Activated CD4-positive, CD25-positive, alpha-beta regulatory T cell treated with anti-CD3 and anti-CD28 coated beads, Interleukin-2, amount 50 U/mL, for 72 hours (primary cell): ENCODE data around the gene OR6X1.
"Not testable (repeated sequence)": the region's sequence is repeated elsewhere in the genome, so short reads cannot be mapped to it uniquely, and the experiment has no call there.

Experiments
- DNase-seq: peaks from one replicate; pipeline ENCODE4 v3.0.0; 2021

OR6X1 gene

DNA sequence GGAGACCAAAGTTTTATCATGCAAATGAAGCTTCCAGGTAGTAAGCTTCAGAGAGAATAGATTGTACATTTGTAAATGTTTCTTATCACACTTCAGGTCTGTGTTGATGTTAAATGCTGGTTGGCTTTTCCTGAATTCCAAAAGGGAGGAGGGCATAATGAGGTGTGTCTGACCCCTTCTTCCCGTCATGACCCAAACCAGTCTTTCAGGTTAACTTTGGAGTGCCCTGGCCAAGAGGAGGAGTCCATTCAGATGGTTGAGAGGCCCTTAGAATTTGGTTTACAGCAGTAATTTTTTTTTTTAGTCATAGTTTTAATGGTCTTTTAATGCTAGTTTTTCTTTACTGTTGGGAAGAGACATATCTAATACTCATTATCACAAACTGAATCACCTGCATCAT, 2.5 kb downstream of the OR6X1 start:
- DNase-seq: no peak

DNA sequence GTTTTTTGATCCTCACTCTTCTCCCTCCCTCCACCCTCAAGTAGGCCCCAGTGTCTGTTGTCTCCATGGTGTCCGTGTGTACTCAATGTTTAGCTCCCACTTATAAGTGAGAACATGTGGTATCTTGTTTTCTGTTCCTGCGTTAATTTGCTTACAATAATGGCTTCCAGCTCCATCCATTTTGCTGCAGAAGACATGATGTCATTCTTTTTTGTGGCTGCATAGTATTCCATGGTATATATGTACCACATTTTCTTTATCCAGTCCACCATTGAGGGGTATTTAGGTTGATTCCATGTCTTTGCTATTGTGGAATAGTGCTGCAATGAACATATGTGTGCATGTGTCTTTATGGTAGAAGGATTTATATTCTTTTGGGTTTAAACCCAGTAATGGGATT, 6.0 kb downstream of the OR6X1 start:
- not testable (repeated sequence) for DNase-seq

GRCh38 chr11:123745764-123746451, 8.4 kb downstream of the OR6X1 start:
- DNase-seq: no peak

DNA sequence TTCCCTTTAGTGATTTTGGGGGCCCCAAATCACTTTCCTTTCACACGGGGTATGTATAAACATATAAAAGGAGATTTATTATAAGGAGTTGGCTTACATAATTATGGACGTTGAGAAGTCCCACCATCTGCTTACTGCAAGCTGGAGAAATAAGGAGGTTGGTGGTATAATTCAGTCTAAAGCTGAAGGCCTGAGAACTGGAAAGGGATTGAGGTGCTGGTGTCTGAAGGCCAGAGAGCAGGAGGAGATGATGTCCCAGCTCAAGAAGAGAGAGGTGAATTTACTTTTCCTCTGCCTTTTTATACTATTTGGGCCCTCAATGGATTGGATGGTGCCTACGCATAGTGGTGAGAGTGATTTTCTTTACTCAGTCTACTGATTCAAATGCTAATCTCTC, 11.6 kb downstream of the OR6X1 start:
- DNase-seq: no peak

DNA sequence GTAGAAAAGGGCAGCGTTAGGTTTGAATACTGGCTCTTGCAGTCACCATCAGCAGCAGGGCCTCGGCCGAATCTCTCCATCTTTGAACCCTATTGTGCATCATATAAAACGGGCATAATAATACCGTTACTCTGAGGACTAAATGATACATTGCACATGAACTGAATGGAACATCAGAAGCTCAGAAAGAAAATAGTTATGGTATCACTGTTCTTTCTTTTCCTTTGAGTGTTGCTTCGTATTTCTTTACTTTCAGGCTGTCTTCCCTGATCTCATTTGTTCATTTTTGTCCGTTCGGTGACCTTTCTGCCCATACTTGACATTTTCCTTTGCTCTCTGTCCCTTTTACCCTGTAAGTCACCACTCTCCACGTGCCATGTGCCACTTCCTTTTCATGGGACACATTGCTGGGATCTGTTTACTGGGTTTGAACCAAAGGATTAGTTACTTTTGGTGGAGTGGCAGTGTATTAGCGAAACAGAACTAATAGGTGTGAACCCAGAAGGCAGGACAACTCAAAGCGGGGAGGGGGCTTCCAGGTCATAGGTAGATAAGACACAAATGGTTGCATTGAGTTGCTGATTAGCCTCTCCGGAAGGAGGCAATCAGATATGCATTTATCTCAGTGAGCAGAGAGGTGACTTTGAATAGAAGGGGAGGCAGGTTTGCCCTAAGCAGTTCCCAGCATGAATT, 12.1 kb downstream of the OR6X1 start:
- no peak for DNase-seq

GRCh38 chr11:123741159-123742030, 12.9 kb downstream of the OR6X1 start, which contains the start of gene ZNF202:
Gene ZNF202, minus strand, starts transcription at chr11:123741660. Its CDS starts 10,772 bp downstream, at chr11:123730888.
- DNase-seq: peak; percentile 91

DNA sequence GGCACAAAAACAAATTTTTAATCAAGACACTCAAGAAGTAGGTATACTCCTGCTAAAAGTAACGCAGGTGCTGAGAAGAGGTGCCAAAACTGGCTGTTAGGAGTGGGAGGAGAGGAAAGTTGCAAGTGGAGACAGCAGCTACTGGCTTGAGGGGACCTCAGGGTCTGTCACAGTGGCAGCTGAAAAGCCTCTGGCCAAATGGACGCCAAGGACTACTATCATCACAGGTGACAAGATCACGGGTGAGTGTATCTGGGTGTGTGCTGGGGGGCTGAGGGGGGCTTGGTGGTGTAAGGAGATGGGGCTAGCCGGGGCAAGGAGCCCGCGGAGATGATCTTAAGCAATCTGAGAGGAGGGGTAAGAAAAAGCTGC, 13.5 kb downstream of the OR6X1 start:
- no peak for DNase-seq

GRCh38 chr11:123738374-123738773, 15.9 kb downstream of the OR6X1 start:
- no peak for DNase-seq

DNA sequence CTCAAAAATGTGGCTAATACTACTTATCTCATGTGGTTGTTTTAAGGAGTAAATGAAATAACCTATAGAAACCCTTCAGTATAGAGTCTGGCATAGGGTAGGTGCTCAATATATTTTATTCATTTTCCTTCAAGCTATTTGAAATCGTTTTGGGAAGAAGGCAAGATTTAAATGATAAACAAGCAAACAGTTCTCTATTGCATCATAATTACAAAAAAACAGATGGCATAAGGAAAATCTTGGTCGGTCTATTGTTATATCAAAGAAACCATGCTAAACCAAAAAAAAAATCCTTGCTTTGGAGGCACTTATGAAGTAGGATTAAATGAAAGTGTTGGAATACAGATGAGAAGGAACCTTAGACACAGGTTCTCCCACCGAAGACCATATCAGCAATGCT, 17.5 kb downstream of the OR6X1 start:
- DNase-seq: no peak

- DNase-seq: no peak
Observed at GRCh38 chr11:123729602-123730001, 24.7 kb downstream of the OR6X1 start.

- DNase-seq: no peak
Observed at GRCh38 chr11:123725995-123726655, 28.2 kb downstream of the OR6X1 start.

DNA sequence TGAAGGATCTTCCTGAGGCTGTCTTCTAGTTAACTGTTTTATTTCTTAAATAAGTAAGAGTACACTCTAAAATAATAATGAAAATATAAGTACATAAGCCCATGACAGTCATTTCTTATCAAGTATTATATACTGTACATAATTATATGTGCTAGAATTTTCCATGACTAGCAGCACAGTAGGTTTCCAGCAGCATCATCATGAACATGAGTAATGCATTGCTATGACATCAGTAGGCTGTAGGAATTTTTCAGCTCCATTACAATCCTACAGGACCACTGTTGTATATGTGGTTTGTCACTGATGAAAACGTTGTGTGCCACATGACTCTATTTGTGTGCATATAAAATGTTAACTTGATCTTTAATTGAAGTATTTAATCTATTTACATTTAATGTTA, 34.9 kb downstream of the OR6X1 start:
- DNase-seq: no peak

- DNase-seq: no peak
Observed at GRCh38 chr11:123718469-123718868, 35.8 kb downstream of the OR6X1 start.

DNA sequence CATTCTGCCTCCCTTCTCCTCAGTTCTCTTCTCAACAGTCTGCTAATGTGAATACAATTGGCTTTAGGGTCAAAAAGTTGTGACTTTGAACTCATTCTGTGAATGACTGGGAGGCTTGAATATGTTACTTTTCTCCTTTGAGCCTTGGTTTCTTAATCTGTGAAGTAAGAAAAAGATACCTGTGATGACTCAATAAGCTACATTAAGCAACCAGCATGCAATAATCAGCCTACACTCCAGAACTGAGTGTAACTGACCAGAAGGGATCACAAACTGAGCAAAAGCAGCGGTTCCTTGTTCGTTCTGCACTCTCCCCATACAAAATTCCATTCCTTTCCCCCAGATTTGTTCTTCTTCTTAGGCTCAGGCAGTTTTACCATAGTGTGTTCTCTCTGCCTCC, 36.3 kb downstream of the OR6X1 start:
- no peak for DNase-seq

DNA sequence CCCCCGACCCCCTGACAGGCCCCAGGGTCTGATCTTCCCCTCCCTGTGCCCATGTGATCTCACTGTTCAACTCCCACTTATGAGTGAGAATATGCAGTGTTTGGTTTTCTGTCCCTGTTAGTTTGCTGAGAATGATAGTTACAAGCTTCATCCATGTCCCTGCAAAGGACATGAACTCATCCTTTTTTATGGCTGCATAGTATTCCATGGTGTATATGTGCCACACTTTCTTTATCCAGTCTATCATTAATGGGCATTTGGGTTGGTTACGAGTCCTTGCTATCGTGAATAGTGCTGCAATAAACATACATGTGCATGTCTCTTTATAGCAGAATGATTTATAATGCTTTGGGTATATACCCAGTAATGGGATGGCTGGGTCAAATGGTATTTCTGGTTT, 41.7 kb downstream of the OR6X1 start:
- DNase-seq: not testable (repeated sequence)

- DNase-seq: peak; percentile 33
Observed at GRCh38 chr11:123707606-123708205, 46.6 kb downstream of the OR6X1 start.

GRCh38 chr11:123707206-123707605, 47.1 kb downstream of the OR6X1 start:
- DNase-seq: no peak

DNA sequence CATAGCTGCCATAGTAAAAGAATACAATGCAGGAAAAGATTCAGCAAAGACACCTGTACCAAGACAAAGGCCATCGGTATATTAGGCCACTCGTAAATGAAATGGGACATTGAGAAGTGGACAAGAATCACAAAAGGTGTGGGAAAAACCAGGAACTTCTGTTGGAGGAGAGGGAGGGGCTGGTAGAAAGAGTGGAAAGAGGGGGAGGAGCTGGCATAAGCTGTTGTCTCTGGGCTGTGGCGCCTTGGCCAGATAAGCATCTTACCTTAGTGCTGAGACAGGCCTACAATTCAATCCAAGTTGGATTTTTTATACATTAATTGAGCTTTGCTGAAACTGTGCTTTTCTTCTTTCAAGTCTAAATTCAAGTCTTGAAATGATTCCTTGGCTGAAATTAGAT, 50.0 kb downstream of the OR6X1 start:
- DNase-seq: no peak
